Stimulated activated CD4-positive, alpha-beta T cell treated with anti-CD3 and anti-CD28 coated beads, Interleukin-15, amount 100 ng/mL, for 1 hour (primary cell): ENCODE measurements around the gene GPR143.
"Not testable (repeated sequence)": the region's sequence is repeated elsewhere in the genome, so short reads cannot be mapped to it uniquely, and the experiment has no call there.

Experiments used
- DNase-seq, 2 donors: peaks; one replicate each; pipeline ENCODE4 v3.0.0-alpha.2; 2020; ENCODE audit warnings: low read depth in 1 of 2, low spot score in 1 of 2

The GPR143 gene

DNA sequence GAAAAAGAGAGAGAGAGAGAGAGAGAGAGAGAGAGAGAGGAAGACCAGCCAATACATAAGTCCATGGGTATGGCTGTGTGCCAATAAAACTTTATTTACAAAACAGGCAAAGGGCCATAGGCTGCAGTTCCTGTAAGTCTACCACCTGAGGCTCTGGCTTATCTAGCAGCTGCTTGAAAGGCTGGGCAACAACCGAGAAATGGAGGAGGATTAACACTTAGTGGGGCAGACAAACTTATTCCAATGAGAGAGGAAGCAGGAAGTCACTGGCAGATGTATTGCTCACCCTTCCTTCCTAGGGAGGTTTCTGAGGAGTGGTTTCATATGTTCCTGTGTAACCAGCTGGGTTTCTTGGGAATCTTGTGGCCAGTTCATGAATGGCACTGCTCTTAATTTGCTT, 4.7 kb upstream of the GPR143 start:
- DNase-seq: no peak

DNA sequence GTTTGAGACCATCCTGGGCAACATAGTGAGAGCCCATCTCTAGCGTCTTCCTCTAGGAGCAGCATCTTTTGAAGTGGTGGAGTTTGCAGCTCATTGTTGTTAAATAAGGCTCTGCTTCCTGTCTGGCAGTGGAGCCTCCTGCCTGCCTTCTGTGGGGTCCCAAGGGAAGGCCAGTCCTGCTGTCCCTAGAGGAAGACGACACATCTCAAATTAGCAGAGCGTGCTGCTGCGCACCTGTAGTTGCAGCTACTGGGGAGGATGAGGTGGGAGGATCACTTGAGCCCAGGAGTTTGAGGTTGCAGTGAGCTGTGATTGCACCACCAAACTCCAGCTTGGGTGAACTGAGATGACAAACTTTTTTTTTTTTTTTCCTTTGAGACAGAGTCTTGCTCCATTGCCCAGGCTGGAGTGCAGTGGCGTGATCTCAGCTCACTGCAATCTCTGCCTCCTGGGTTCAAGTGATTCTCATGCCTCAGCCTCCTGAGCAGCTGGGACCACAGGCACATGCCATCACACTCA, 2.7 kb upstream of the GPR143 start:
- DNase-seq: not testable (repeated sequence)

DNA sequence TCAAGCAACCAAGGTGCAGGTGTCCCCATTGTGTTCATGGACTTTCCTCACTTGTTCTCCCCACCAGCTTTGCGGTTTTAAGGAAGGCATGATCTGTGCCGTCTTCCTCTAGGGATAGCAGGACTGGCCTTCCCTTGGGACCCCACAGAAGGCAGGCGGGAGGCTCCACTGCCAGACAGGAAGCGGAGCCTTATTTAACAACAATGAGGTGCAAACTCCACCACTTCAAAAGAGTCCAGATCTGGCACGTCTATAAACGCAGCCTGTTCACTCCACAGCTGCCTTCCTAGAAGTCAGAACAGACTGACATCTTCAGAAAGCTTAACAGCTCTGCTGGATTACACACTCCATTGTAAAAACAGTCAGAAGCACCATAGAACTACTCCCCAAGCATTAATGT, 1.7 kb upstream of the GPR143 start:
- no peak for DNase-seq

DNA sequence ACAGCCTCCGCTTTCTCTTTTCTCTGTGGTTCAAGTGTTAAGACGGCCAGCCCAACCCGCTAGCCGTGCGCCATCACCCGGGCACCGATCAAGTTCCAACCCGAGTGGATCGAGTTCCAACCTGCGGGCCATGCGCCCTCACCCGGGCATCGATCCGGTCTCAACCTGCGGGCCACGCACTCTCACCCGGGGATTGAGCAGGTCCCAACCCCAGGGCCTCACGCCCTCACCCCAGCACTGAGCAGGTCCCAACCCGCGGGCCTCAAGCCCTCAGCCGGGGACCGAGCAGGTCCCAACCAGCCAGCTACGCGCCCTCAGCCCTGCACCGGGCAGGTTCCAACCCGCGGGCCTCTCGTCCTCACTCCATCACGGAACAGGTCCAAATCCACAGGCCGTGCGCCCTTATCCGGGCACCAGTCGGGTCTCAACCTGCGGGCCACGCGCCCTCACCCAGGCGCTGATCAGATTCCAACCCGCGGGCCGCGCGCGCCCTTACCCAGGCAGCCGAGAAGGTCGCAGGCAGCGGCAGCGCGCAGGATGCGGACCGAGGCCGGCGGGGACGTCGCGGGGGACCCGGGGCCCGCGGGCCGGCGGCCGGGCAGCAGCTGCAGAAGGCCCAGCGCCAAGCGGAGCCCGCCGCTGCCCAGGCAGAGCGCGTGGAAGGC, 443 bp downstream of the GPR143 start:
- no peak for DNase-seq

DNA sequence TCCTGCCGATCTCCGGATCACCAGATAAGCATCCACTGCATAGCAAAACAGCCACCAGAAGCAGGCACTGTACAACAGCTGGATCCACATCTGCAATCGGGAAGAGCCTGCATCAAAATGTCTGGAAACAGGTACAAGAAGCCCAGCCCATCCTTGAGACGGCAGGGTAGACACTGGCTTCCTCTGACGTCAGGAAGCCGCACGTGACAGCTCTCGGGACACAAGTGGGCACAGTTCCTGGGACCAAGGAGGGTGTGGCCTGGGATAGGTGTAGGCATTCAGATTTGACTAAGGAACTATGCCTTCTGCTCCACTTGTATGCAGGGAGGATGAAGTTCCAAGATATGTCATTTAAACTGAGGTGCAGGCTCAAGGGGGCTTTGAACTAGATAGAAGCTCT, 6.3 kb downstream of the GPR143 start:
- no peak for DNase-seq

DNA sequence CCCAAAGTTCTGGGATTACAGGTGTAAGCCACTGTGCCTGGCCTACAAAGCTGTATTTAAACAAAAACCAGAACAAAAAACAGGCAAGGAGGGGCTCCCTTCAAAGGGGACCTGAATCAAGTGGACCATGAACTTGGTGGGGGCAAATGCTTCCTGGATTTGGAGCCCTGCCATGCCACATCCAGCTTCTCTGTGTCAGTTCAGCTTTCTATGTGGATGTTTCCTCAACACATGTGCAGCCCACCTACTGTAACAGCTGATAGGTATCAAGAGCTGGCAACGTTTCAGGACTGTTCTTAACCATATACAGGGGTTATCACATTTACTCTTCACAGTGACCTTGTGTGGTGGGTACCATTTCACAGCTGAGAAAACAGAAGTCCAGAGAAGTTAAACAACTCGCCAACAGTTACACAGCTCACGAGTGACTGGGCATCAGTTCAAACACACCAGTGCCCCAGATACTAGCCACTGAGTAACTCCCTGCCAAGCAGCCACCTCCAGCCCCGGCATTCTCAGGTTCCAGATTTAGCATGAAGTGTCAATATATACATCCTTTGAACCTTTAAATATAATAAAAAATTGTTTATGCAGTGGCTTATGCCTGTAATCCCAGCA, 7.5 kb downstream of the GPR143 start:
- DNase-seq: no peak

DNA sequence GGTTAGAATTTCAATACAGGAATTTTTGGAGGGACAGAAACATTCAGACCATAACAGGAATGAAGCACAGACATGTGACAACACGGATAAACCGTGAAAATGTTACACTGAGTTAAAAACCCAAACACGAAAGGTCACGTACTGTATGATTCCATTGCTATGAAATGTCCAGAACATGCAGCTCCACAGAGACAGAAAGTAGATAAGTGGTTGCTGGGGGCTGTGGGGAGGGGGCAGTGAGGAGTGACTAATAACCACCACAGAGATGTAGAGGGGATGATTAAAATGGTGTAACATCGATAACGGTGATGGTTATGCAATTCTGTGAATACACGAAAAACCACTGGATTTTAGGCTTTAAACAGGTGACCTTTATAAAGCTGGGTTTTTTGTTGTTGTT, 8.3 kb downstream of the GPR143 start:
- DNase-seq: no peak

DNA sequence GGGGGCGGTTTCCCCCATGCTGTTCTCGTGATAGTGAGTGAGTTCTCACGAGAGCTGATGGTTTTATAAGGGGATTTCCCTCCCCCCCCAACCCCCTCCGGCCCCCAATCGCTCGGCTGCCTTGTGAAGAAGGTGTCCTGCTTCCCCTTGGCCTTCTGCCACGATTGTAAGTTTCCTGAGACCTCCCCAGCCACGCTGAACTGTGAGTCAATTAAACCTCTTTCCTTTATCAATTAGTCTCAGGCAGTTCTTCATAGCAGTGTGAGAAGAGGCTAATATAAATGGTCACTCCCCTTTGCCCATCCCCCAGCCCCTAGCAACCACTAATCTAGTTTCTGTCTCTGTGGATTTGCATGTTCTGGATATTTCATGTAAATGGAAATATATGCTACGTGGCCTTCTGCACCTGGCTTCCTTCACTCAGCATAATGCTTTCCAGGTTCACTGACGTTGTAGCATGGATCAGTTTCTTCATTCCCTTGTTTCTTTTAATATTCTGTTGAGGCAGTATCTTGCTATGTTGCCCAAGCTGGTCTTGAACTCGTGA, 16.4 kb downstream of the GPR143 start:
- no peak for DNase-seq

DNA sequence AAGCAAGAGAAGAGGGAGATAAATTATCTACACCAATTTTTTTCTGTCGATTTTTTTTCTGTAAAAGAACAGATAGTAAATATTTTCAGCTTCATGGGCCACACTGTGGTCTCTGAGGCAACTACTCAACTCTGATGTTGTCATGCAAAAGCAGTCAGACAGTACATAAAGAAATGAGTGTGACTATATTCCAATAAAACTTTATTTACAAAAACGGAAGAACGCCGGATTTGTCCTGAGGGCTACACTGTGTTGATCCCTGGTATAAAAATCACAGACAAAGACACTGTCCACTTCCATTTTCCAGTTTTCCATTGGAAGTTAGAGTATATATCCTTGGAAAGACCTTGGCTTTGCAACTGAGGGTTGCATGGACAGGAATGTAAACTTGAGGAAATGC, 18.0 kb downstream of the GPR143 start:
- no peak for DNase-seq

DNA sequence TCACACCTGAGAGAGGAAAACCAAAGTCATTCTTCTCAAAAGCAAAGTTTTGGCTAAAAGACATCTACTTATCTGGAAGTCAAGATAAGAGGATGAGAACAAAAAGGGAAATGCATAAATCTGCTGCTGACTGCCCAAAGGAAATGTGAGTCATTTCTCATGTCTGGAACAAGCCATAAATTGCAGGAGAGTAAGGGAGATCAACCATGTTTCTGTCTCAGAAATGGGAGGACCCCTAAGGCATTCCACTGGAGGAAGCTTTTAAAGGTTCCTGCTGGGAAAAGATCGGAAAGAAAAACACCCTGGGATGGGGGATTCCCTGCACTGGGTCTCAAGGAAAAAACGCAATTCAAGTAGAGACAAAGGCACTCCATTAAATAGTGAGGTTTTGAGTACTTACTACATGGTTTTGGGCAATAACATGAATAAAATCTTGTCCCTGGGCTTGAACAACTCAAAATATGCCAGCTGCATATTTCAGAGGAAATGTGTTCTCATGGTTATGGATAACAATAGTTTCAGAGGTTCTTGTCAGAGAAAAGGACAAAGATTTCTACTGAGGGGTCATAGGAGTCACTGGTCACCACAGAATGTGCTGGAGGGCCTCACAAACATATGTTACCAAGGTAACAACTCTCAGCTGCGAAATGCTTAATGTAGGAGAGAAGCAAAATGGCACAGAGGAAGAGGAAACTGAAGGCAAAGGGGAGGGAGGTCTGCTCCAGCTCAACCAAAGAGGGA, 19.3 kb downstream of the GPR143 start:
- DNase-seq: no peak

DNA sequence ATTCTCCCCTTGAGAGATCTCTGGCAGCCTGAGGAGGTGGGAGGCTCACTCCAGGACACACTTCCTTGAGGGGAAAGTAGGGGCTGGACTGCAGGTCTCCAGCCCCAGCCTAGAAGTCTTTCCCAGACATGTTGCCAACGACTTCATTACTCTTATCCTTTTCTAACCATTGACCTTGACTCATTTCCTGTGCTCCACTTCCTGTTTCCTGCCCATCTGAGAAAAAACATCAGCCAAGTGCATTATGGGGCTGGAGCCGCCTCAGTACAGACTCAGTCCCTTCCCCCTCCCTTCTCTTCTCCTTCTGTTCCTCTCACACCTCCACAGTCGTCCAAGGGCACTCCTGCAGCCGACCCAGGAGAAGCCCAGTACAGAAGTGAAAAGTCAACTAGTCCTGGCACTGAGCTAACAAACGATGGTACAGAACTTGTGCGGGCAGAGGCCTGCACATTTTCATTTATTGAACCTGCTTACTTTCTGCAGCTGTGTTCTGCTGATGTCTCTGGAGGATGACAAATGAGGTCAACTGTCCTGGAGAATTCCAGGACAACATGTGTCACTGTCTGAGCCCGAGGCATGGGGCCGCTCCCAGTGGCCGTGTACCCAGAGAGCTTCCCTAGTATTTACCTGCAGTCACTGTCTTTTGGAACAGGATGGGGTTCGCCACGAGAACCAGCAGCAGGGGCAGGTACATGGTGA, 20.1 kb downstream of the GPR143 start:
- DNase-seq: no peak

DNA sequence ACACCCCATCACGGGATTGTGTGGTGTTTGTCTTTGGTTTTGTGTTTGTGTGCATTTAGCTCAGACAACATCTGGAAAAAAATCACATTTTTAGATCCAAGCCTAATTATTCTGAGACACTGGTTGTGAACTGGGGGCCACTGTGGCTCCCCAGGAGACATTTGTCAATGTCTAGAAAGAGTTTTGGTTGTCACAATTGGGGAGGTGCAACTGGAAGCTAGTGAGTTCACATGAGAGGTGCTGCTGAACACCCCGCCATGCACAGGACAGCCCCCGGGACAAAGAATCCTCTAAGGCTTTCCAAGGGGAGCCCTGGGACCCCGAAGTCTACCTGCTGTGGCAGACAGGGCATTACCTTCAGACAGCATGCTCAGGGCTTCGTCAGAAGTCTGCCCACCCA, 26.5 kb downstream of the GPR143 start:
- DNase-seq: no peak

DNA sequence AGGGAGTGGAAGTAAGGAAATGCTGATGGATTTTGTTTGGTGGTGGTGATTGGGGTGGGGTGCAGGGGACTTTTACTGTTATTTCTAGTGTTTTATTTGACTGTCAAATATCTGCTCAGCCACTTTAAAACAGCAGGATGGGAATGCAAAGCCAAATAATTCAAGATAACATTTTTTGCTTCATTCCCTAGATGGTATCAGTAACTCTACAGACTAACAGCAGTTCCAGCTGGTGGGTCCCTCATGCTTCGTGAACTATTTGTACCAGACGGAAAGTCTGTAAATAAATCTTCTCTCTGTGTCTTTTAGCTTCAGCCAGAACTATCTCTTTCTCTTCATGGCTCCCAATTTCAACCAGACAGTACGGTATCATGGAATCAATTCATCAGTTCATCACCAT, 27.5 kb downstream of the GPR143 start:
- no peak for DNase-seq

DNA sequence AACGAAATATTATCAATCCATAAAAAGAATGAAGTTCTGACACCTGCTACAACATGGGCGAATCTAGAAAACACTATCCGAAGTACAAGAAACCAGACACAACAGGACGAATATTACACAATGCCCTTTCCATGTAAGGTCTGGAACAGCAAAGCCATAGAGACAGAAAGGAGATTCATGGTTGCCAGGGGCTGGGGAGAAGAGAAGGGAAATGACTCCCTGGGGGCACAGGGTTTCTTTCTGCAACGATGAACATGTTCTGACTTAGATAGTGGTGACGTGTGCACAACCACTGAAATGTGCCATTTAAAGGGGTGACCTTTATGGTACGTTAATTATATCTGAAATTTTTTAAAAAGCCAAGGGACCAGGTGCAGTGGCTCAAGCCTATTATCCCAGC, 28.3 kb downstream of the GPR143 start:
- no peak for DNase-seq

DNA sequence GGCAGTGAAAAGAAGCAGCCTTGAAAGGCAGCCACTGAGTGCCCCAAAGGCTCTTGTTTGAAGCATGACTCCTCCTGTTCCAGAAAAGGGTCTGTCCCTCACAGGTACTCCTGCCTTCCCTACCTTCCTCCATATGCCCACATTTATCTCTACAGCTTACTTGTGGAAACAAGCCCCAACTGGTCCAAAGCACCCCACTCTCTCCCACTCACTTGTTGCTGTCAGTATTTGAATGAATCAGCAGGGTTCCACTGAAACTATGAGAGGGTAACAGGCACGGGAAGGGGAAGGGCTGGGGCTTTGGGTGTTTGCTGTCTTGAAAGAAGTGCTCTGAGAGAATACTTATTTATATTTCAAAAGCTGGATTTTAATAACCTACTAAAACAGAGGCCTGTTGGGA, 34.9 kb downstream of the GPR143 start:
- DNase-seq: no peak

DNA sequence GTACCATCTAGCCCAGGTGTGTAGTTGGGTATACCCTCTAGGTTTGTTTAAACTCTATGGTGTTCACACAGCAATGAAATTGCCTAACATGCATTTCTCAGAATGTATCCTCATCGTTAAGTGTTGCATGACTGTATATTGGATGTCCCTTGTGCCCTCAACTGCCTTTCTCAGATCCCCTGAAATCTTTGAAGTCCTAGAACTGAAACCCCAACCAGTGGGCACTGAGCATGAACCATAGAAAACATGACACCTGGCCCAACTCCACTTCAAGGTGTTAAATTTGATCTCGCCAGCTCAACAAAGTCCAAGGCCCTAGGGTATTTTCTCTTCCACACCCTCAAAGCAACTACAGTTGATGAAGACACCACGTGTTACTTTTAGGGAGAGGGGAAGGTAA, 35.6 kb downstream of the GPR143 start:
- no peak for DNase-seq

DNA sequence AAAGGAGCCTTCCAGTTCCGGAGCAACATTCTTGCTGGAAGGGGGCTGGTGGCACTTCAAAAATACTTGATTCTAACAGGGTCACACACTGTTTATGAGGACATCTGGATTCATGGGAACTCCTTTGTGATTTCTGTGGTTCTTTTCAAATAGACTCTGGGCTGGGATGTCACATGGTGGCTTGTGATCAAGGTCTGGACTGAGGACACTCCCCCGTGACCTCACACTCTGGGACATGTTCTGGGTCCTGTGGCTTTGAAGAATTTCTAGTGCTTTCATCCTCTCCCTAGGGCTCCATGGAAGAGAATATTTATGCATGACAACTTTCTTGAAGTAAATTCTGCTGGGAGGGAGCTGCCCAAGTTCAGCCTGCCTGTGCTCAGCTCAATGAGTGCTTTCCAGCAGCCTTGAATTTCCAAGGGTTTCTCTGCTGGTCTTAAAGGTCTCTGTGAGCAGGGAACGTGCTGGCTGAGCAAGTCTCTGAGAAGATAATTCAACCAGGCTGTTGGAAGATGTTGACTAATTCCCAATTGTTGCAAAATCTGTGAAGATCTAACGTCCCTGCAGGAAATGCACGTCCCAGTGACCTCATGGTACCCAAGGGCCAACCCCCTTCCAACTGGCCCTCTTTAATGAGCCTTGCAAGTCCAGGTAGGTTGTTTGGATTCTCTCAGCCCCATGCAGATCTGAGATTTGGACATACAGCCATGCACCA, 36.3 kb downstream of the GPR143 start:
- no peak for DNase-seq

DNA sequence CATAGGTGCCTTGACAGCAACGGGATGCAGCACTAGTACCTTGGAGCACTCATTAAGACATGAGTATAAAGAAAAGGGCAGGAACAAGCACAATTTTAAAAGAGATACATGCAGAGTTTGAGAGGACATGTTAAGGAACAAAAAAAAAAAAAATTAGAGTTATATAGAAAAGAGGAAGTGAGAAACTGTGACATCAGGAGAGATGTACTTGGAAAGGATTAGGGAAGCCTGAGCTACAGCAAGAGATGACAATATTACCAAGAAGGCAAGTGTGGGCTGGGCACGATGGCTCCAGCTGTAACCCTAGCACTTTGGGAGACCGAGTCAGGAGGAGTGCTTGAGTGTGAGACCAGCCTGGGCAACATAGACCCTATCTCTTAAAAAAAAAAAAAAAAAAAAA, 37.4 kb downstream of the GPR143 start:
- DNase-seq: no peak

DNA sequence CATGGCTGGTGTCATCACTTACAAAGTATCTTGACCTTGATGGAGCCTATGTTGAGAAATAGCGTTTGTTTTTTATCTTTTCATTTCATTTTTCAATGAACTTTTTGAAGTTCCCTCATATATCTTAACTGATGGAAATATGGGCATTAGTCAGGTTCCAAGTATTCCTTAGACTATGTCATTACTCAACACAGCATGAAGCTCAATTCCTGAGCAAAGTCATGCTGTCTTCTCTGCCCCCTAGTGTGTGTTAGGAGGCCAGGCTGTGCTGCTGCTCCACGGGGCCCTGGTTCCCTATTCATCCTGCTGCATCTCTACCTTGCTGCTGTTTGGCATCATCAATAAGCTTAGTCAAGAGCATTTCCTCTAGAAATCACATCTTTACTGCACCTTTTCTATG, 40.9 kb downstream of the GPR143 start:
- no peak for DNase-seq

DNA sequence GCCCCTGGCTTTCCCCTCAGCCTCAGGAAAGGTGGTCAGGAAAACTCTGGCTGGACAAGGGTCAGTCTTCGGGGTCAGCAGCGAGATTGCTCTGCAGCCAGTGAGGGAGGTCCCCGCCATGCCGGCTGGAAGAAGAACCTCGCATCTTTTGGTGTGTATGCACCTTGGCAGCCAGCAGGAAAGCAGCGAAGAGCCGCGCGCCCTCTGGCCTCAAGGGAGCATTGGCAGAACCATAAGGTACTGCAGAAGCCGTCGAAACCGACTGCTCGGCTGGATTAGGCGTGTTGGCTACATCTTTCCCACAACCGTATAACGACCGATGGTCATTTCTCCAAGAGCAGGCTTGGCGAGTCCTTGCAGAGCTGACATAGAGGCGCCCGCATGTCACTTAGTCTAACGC, 48.3 kb downstream of the GPR143 start:
- DNase-seq: no peak

DNA sequence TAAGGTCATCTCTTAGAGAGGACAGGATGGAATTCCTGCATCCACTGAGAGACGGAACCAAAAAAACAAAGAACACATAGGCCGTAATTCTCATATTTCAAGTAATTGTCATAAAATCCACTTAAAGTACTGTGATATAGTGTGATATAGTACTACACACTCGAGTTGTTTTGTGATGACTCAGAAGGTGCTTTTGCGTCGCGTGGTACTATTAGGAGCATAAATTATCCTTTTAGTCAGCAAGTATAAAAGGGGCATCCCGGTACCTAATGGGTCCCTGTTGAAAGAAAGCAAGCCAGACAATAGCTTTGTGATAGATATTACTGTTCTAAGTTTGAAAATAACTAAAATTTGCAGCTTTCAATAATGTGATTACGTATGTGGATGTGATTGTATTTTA, 55.3 kb downstream of the GPR143 start:
- DNase-seq: no peak
